Fibroblast of skin of scalp (primary cell): ENCODE results near the gene EXOSC6. TPM values are rescaled to one million over a fixed set of nuclear protein-coding genes. Genes with fewer than 3 reads are reported as not detected.
"Not testable (repeated sequence)": the region's sequence is repeated elsewhere in the genome, so short reads cannot be mapped to it uniquely, and the experiment has no call there.

ENCODE experiments used
- DNase-seq: peaks from one replicate; pipeline ENCODE4 v3.0.0-alpha.2; 2013
- polyA plus RNA-seq, 2 experiments: library from polyadenylated mRNA; unstranded; fragments of 120-200 nt; gene quantifications; one replicate each; pipeline ENCODE4 v1.2.1, GENCODE V29; 2013; ENCODE audit not compliant: insufficient read length in 2 of 2

EXOSC6 gene
- 20.1 TPM for polyA plus RNA-seq (2013, experiment 1 of 2; ENCODE audit: insufficient read length)
- 20.9 TPM for polyA plus RNA-seq (2013, experiment 2 of 2; ENCODE audit: insufficient read length)

- peak; percentile 93 for DNase-seq
Observed at GRCh38 chr16:70251629-70252354, at the start of gene EXOSC6. Gene EXOSC6, minus strand, starts transcription at chr16:70251940. Its CDS starts 40 bp downstream, at chr16:70251900.

- DNase-seq = no peak
Observed at GRCh38 chr16:70301121-70301520, 49.4 kb upstream of the EXOSC6 start.

- DNase-seq = peak; percentile 73
Observed at GRCh38 chr16:70298988-70299938, 47.5 kb upstream of the EXOSC6 start, which contains the start of gene DDX19B. Gene DDX19B, plus strand, starts transcription at chr16:70299186. Its CDS starts 112 bp downstream, at chr16:70299298.

GRCh38 chr16:70295634-70296033, 43.9 kb upstream of the EXOSC6 start:
- no peak for DNase-seq

GRCh38 chr16:70294385-70295025, 42.8 kb upstream of the EXOSC6 start:
- no peak for DNase-seq

GRCh38 chr16:70292148-70292547, 40.4 kb upstream of the EXOSC6 start:
- DNase-seq = not testable (repeated sequence)

GRCh38 chr16:70290949-70291519, 39.3 kb upstream of the EXOSC6 start:
- DNase-seq = no peak

GRCh38 chr16:70289229-70290094, 37.7 kb upstream of the EXOSC6 start, which contains the start of gene AARS1:
Gene AARS1, minus strand, starts transcription at chr16:70289506. Its CDS starts 6,743 bp downstream, at chr16:70282763.
- DNase-seq = peak; percentile 100

- not testable (repeated sequence) for DNase-seq
Observed at GRCh38 chr16:70287304-70287971, 35.7 kb upstream of the EXOSC6 start.

GRCh38 chr16:70276392-70276791, 24.7 kb upstream of the EXOSC6 start:
- no peak for DNase-seq

GRCh38 chr16:70271696-70272095, 20.0 kb upstream of the EXOSC6 start:
- DNase-seq = no peak

- DNase-seq = no peak
Observed at GRCh38 chr16:70270176-70270575, 18.4 kb upstream of the EXOSC6 start.

- no peak for DNase-seq
Observed at GRCh38 chr16:70269471-70269870, 17.7 kb upstream of the EXOSC6 start.

GRCh38 chr16:70267922-70268321, 16.2 kb upstream of the EXOSC6 start:
- DNase-seq = not testable (repeated sequence)

- peak; percentile 40 for DNase-seq
Observed at GRCh38 chr16:70267516-70267915, 15.8 kb upstream of the EXOSC6 start.

GRCh38 chr16:70259903-70260302, 8.2 kb upstream of the EXOSC6 start:
- DNase-seq = not testable (repeated sequence)

- no peak for DNase-seq
Observed at GRCh38 chr16:70258946-70259345, 7.2 kb upstream of the EXOSC6 start.

- DNase-seq = no peak
Observed at GRCh38 chr16:70258065-70258464, 6.3 kb upstream of the EXOSC6 start.

- peak; percentile 20 for DNase-seq
Observed at GRCh38 chr16:70257391-70257790, 5.7 kb upstream of the EXOSC6 start.

- no peak for DNase-seq
Observed at GRCh38 chr16:70255574-70255973, 3.8 kb upstream of the EXOSC6 start.

GRCh38 chr16:70254965-70255286, 3.2 kb upstream of the EXOSC6 start:
- DNase-seq = no peak
